Endothelial cell of umbilical vein (primary cell): ENCODE results near the gene MATK. TPM values are rescaled to one million over a fixed set of nuclear protein-coding genes. Genes with fewer than 3 reads are reported as not detected.

ENCODE experiments used
- BruUV-seq: library from RNA; stranded (reverse); fragments of 400-500 nt; replicated peaks from 2 replicates; lab custom pipeline; 2021; lab: Mats Ljungman, UMichigan
- CTCF ChIA-PET: fragments of 300-600, 350-600 bp; sonication (Branson Sonifier 250); formaldehyde crosslinking; loops from one replicate; lab custom pipeline; 2021; ENCODE audit warnings: antibody characterized with exemption, inconsistent platforms; lab: Charles Lee
- POLR2A ChIA-PET: fragments of 300-600, 350-600 bp; sonication (Branson Sonifier 250); formaldehyde crosslinking; loops from one replicate; lab custom pipeline; 2021; ENCODE audit warnings: antibody characterized with exemption, inconsistent platforms; lab: Charles Lee
- DNase-seq: peaks from one replicate; pipeline ENCODE4 v3.0.0-alpha.2; 2011; ENCODE audit warnings: low read depth, low spot score
- FAIRE-seq: peaks from 2 replicates; lab custom pipeline; 2011; peaks lifted over from hg19 to GRCh38; lab: Jason Lieb, UNC
- H2AFZ ChIP-seq: 2 replicates; pipeline ENCODE4 v1.6.0; 2012; ENCODE audit warnings: low read depth, low read length, control low read depth, inconsistent platforms
- H3K27ac ChIP-seq: 2 replicates; pipeline ENCODE4 v1.5.1; 2011; ENCODE audit warnings: low read depth, mild to moderate bottlenecking, control low read depth, low read length, moderate library complexity; ENCODE audit not compliant: insufficient read depth
- H3K27me3 ChIP-seq, 2 experiments: 2 replicates each; pipeline versions ENCODE4 v1.6.0 to v1.6.1; 2011; ENCODE audit warnings: low read length in 2 of 2, mixed read lengths in 1 of 2; ENCODE audit not compliant: control insufficient read depth in 2 of 2, insufficient read depth in 2 of 2
- H3K36me3 ChIP-seq, 2 experiments: 2 replicates in 1 of 2; 3 replicates in 1 of 2; pipeline ENCODE4 v1.5.1; 2011; ENCODE audit warnings: low read length in 2 of 2, mild to moderate bottlenecking in 1 of 2, moderate library complexity in 1 of 2; ENCODE audit not compliant: control insufficient read depth in 2 of 2, insufficient read depth in 2 of 2; ENCODE audit errors: extremely low read depth in 1 of 2
- H3K4me1 ChIP-seq: 3 replicates; pipeline ENCODE4 v1.5.1; 2011; ENCODE audit warnings: mild to moderate bottlenecking, low read length; ENCODE audit not compliant: control insufficient read depth, insufficient read depth; ENCODE audit errors: extremely low read depth
- H3K4me2 ChIP-seq: 2 replicates; pipeline ENCODE4 v1.6.1; 2011; ENCODE audit warnings: low read length, control low read depth, mixed read lengths; ENCODE audit not compliant: insufficient read depth
- H3K4me3 ChIP-seq, 3 experiments: fragments of 200-600 bp in 1 of 3; sonication (generic), shearing (Covaris generic) in 1 of 3; replicated peaks in 1 of 3; 2 replicates each; pipeline ENCODE4 v1.5.1; 2011 to 2016; ENCODE audit warnings: control low read depth in 3 of 3, low read length in 3 of 3, mild to moderate bottlenecking in 2 of 3, inconsistent platforms in 1 of 3, low read depth in 1 of 3, moderate library complexity in 1 of 3; ENCODE audit not compliant: insufficient read depth in 1 of 3
- H3K79me2 ChIP-seq: 2 replicates; pipeline ENCODE4 v1.6.0; 2012; ENCODE audit warnings: low read length, inconsistent platforms; ENCODE audit not compliant: control insufficient read depth, insufficient read depth
- H3K9ac ChIP-seq: replicated peaks from 2 replicates; pipeline ENCODE3; 2011; ENCODE audit warnings: low read length, control low read depth; ENCODE audit not compliant: insufficient read depth; ENCODE audit errors: extremely low read depth
- H3K9me1 ChIP-seq: replicated peaks from 3 replicates; pipeline ENCODE4 v1.6.0; 2011; ENCODE audit warnings: mild to moderate bottlenecking, low read length; ENCODE audit not compliant: control insufficient read depth, insufficient read depth; ENCODE audit errors: extremely low read depth
- H3K9me3 ChIP-seq: replicated peaks from 2 replicates; pipeline ENCODE4 v1.5.1; 2012; ENCODE audit warnings: low read length, inconsistent platforms; ENCODE audit not compliant: control insufficient read depth, insufficient read depth
- H4K20me1 ChIP-seq: replicated peaks from 2 replicates; pipeline ENCODE3; 2011; ENCODE audit warnings: mild to moderate bottlenecking, low read length; ENCODE audit not compliant: control insufficient read depth, insufficient read depth; ENCODE audit errors: extremely low read depth
- CTCF ChIP-seq, 2 donors: IDR thresholded peaks; 1 replicate in 1 of 2; 2 replicates in 1 of 2; pipeline ENCODE4 v1.5.1; 2011; ENCODE audit warnings: low read length in 2 of 2, mild to moderate bottlenecking in 2 of 2, moderate library complexity in 2 of 2, control low read depth in 1 of 2, inconsistent platforms in 1 of 2, low read depth in 1 of 2; ENCODE audit not compliant: insufficient read depth in 1 of 2; ENCODE audit errors: extremely low read depth in 1 of 2
- JUN ChIP-seq: IDR thresholded peaks from 2 replicates; pipeline ENCODE4 v1.6.1; 2011; ENCODE audit warnings: borderline replicate concordance, low read depth; ENCODE audit not compliant: insufficient read length, insufficient read depth
- POLR2A ChIP-seq: IDR thresholded peaks from 2 replicates; pipeline ENCODE4 v1.6.1; 2012; ENCODE audit warnings: low read depth, mild to moderate bottlenecking, control low read depth, low read length
- POLR2AphosphoS5 ChIP-seq: IDR thresholded peaks from 2 replicates; pipeline ENCODE4 v1.6.1; 2012; ENCODE audit warnings: low read depth, mild to moderate bottlenecking, control low read depth, low read length, moderate library complexity; ENCODE audit not compliant: insufficient read depth
- dilution Hi-C: fragments of 300-500 bp; cut with MboI; formaldehyde crosslinking; loops from one replicate; pipeline ENCODE4 v1.15.0; 2019; ENCODE audit warnings: low sequenced_read_pairs; ENCODE audit not compliant: extremely low pct_ligation_motif_present
- intact Hi-C: fragments of 100-400 bp; cut with micrococcal nuclease; formaldehyde crosslinking; loops from one replicate; pipeline ENCODE4 v1.10.0; 2022
- polyA plus RNA-seq, 4 experiments: library from polyadenylated mRNA; depleted of rRNA in 3 of 4; stranded (reverse) in 3 of 4; unstranded in 1 of 4; fragments of >200 nt; gene quantifications; 2 replicates each; pipeline versions ENCODE4 v1.2.1 to v1.2.3, GENCODE V29; 2011 to 2012; ENCODE audit warnings: missing spikeins in 1 of 4
- small RNA-seq: library from RNA; depleted of rRNA; stranded (forward); fragments of <200 nt; gene quantifications from one replicate; pipeline ENCODE3, GENCODE V24; 2012; ENCODE audit warnings: low replicate concordance, low read depth; ENCODE audit not compliant: insufficient read depth, insufficient read length
- total RNA-seq: library from RNA; stranded (reverse); gene quantifications from 2 replicates; pipeline ENCODE4 v1.2.3, GENCODE V29; 2021

Gene MATK
- total and polyA plus RNA-seq, 2 donors (not counting 3 experiments of a cell fraction or from before 2014, with no cell fraction given) = not detected

GRCh38 chr19:3730457-3730958 lies 55.7 kb downstream of the MATK start:
- ChIA-PET CTCF (interaction anchor here (1.0 kb wide), 1 partner anchor 91 kb away, joined by 4 read pairs; no protein-coding TSS in a partner anchor), POLR2A (no interaction called here)
- intact Hi-C loops = no loop called here
- Histone ChIP-seq H3K9me3 (no peaks in the 10 kb centered on the region), H3K4me2 (no peak overlapping the region), H3K36me3 (no peaks in the 10 kb centered on the region), H3K79me2 (no peaks in the 10 kb centered on the region), H3K27me3 (no peaks in the 10 kb centered on the region), H3K27ac (no peak overlapping the region), H3K4me1 (no peaks in the 10 kb centered on the region), H3K9me1 (no peaks in the 10 kb centered on the region), H2AFZ (no peak overlapping the region), H4K20me1 (no peaks in the 10 kb centered on the region), H3K4me3 (no peak overlapping the region), H3K9ac (no peak overlapping the region)
- TF ChIP-seq JUN (no peak), POLR2A (no peak), POLR2AphosphoS5 (no peak), CTCF (IDR thresholded peaks at IDR 0.05; ENCODE audit: extremely low read depth in 1 of 2, insufficient read depth in 1 of 2, low read depth in 1 of 2, low read length in 2 of 2) (no peak)
- FAIRE-seq = no peak
- dilution Hi-C loops = no loop called here
- BruUV-seq = no TSS peak
- no peak for DNase-seq

Small RNA genes within 50 kb of the gene (small RNA-seq; reads per million reads assigned to genes)
- not detected for gene AC005777.1

Other genes starting within 250 kb of the MATK start
- gene TEKTIP1, start 247.2 kb downstream of the MATK start, total RNA-seq = 0.53 and 0.73 TPM in 2 replicates
- not detected in 2 replicates for gene TEKTIP1, start 247.2 kb downstream of the MATK start, polyA plus RNA-seq
- 78.9 and 80.4 TPM in 2 replicates for gene MFSD12, start 228.8 kb downstream of the MATK start, total RNA-seq
- gene MFSD12, start 228.8 kb downstream of the MATK start, polyA plus RNA-seq = 51.7 and 66.9 TPM in 2 replicates
- 98.0 and 98.2 TPM in 2 replicates for gene HMG20B, start 213.4 kb downstream of the MATK start, total RNA-seq
- gene HMG20B, start 213.4 kb downstream of the MATK start, polyA plus RNA-seq = 53.2 and 63.9 TPM in 2 replicates
- 6.6 and 7.1 TPM in 2 replicates for gene GIPC3, start 200.9 kb downstream of the MATK start, total RNA-seq
- 1.9 and 2.2 TPM in 2 replicates for gene GIPC3, start 200.9 kb downstream of the MATK start, polyA plus RNA-seq
- gene TBXA2R, start 179.5 kb downstream of the MATK start, total RNA-seq = 2.9 and 3.4 TPM in 2 replicates
- 2.4 TPM in 2 replicates for gene TBXA2R, start 179.5 kb downstream of the MATK start, polyA plus RNA-seq
- 36.1 and 36.4 TPM in 2 replicates for gene CACTIN, start 159.6 kb downstream of the MATK start, total RNA-seq
- 29.7 and 31.8 TPM in 2 replicates for gene CACTIN, start 159.6 kb downstream of the MATK start, polyA plus RNA-seq
- gene PIP5K1C, start 85.9 kb downstream of the MATK start, total RNA-seq = 79.5 and 82.2 TPM in 2 replicates
- gene PIP5K1C, start 85.9 kb downstream of the MATK start, polyA plus RNA-seq = 31.6 and 37.4 TPM in 2 replicates
- not detected in 2 replicates for gene TJP3, start 78.0 kb downstream of the MATK start, total RNA-seq
- gene TJP3, start 78.0 kb downstream of the MATK start, polyA plus RNA-seq = 0.10 TPM in 1 of 2 replicates, not detected in the other
- 23.4 and 24.3 TPM in 2 replicates for gene APBA3, start 24.7 kb downstream of the MATK start, total RNA-seq
- gene APBA3, start 24.7 kb downstream of the MATK start, polyA plus RNA-seq = 25.1 and 41.7 TPM in 2 replicates
- gene MRPL54, start 23.7 kb downstream of the MATK start, total RNA-seq = 67.5 and 76.3 TPM in 2 replicates
- 80.2 and 93.1 TPM in 2 replicates for gene MRPL54, start 23.7 kb downstream of the MATK start, polyA plus RNA-seq
- gene RAX2, start 14.2 kb downstream of the MATK start, total RNA-seq = not detected in 2 replicates
- not detected in 2 replicates for gene RAX2, start 14.2 kb downstream of the MATK start, polyA plus RNA-seq
- gene ZFR2, start 82.7 kb upstream of the MATK start, total RNA-seq = not detected in 2 replicates
- 0.11 TPM in 1 of 2 replicates, not detected in the other for gene ZFR2, start 82.7 kb upstream of the MATK start, polyA plus RNA-seq
- gene ATCAY, start 94.3 kb upstream of the MATK start, total RNA-seq = not detected in 2 replicates
- 0.03 TPM in 1 of 2 replicates, not detected in the other for gene ATCAY, start 94.3 kb upstream of the MATK start, polyA plus RNA-seq
- not detected in 2 replicates for gene NMRK2, start 146.7 kb upstream of the MATK start, total RNA-seq
- gene NMRK2, start 146.7 kb upstream of the MATK start, polyA plus RNA-seq = not detected in 2 replicates
- gene DAPK3, start 184.7 kb upstream of the MATK start, total RNA-seq = 157 and 170 TPM in 2 replicates
- gene DAPK3, start 184.7 kb upstream of the MATK start, polyA plus RNA-seq = 175 and 176 TPM in 2 replicates
- 2,318 and 2,351 TPM in 2 replicates for gene EEF2, start 199.1 kb upstream of the MATK start, total RNA-seq
- gene EEF2, start 199.1 kb upstream of the MATK start, polyA plus RNA-seq = 1,496 and 1,538 TPM in 2 replicates
- 46.2 and 47.2 TPM in 2 replicates for gene PIAS4, start 221.4 kb upstream of the MATK start, total RNA-seq
- 23.6 and 26.2 TPM in 2 replicates for gene PIAS4, start 221.4 kb upstream of the MATK start, polyA plus RNA-seq